ENCODE results near the gene OR6B2.

Gene OR6B2

DNA sequence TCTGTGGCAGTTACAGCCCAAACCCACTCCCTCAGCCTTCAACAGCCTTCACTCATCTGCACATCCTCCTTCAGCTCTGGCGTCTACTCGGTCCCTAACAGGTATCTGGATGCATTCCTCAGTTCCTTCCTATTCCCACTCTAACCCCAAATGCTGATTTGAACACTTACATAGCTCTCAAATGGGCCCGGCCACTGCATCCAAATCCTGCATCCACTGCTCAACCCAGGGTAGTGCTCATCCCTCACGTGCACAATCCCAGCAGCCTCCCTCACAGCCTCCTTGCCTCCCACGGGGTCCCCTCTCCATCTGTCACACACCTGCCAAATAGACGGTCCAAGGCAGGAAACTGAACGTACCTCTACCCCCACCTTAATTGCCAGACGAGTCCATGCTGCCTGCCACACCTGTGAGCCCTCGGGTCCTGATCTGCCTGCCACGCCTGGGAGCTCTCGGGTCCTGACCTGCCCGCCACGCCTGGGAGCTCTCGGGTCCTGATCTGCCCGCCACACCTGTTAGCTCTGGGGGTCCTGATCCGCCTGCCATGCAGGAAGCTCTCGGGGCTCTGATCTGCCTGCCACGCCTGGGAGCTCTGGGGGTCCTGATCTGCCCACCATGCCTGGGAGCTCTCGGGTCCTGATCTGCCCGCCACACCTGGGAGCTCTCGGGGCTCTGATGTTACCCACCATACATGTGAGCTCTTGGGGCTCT lies 13.2 kb upstream of the OR6B2 start:
- no peak overlapping the region for H3K4me3 ChIP-seq (ENCODE audit: low read length)
- DNase-seq (ENCODE audit: low read depth, low spot score) = no peak

GRCh38 chr2:240042740-240043139 lies 12.5 kb upstream of the OR6B2 start:
- no peak for DNase-seq (ENCODE audit: low read depth, low spot score)

GRCh38 chr2:240041363-240041762 lies 11.1 kb upstream of the OR6B2 start:
- no peak for DNase-seq (ENCODE audit: low read depth, low spot score)
- H3K4me3 ChIP-seq (ENCODE audit: low read length) = no peak overlapping the region

More at GRCh38 chr2:240042740-240043139, 12.5 kb upstream of the OR6B2 start:
- H3K4me3 ChIP-seq (ENCODE audit: low read length) = no peak overlapping the region

GRCh38 chr2:240037358-240037757 lies 7.1 kb upstream of the OR6B2 start:
- no peak overlapping the region for H3K4me3 ChIP-seq (ENCODE audit: low read length)
- no peak for DNase-seq (ENCODE audit: low read depth, low spot score)

- H3K4me3 ChIP-seq (ENCODE audit: low read length) = no peak overlapping the region
- DNase-seq (ENCODE audit: low read depth, low spot score) = no peak
These were observed 3.1 kb upstream of the OR6B2 start for GRCh38 chr2:240033330-240033678.

DNA sequence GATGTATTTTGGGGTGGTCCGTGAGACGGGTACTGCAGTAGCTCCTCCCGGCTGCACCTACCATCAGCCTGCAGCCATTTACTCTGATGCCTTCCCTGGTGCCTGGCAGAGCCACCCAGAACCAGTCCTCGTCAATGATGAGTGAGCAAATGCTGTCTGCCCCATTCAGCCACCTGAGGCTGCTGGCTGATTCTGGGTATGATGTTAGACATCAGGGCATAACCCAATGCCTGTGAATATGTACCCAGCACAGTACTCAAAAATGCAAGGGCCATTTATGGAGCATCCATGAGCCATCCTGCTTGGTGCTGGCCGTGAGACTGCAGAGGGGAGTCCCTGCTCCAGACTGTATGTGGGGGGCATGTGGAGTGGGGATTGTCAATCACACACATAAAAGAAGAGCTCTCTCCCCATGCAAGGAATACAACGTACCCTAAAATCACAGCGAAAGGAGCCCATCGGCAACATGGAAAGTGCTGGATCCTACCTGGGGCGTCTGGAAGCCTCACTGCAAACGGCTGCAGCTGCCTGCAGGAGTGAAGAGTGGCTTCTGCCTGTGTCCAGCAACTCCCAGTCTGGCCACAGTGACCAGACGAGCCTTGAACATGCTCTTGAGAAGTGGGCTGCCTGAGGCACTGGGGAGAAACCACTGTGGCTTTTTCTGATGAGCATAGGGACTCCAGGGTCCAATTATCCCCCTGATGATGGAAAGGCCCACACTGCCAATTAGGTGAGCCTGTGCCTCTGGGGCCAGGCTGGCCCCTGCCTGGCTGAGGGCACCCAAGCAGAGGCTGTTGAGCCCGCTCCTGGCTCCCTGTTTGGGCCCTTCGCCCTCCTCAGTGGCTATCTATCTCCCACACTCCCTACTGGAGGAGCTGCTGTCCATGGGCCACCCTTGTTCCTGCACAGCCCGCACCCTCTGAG lies 2.4 kb upstream of the OR6B2 start:
- H3K4me3 ChIP-seq (ENCODE audit: low read length) = no peak overlapping the region
- no peak for DNase-seq (ENCODE audit: low read depth, low spot score)

DNA sequence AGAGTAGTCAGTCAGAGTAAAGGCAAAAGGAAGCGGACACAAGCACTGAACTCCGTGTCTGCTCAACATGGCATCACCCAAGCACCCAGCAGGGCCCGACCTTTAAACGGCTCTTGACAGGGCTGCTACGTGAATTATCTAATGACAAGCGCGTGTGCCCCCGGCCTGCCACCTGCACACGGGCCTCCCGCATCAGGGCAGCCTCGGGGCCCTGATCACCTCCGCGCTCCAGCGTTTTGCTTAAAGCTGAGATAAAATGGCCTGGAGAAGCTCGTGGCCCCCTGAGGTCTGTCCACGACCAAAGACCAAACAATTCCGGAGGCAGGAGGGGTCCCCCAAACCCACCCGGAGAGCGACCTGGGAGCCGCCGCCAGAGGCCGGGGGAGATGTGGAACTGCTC lies 5.5 kb downstream of the OR6B2 start:
- H3K4me3 ChIP-seq (ENCODE audit: low read length) = peak overlapping the region; percentile 67
- peak; percentile 5 for DNase-seq (ENCODE audit: low read depth, low spot score)

GRCh38 chr2:240023792-240024191 lies 6.4 kb downstream of the OR6B2 start:
- DNase-seq (ENCODE audit: low read depth, low spot score) = no peak

DNA sequence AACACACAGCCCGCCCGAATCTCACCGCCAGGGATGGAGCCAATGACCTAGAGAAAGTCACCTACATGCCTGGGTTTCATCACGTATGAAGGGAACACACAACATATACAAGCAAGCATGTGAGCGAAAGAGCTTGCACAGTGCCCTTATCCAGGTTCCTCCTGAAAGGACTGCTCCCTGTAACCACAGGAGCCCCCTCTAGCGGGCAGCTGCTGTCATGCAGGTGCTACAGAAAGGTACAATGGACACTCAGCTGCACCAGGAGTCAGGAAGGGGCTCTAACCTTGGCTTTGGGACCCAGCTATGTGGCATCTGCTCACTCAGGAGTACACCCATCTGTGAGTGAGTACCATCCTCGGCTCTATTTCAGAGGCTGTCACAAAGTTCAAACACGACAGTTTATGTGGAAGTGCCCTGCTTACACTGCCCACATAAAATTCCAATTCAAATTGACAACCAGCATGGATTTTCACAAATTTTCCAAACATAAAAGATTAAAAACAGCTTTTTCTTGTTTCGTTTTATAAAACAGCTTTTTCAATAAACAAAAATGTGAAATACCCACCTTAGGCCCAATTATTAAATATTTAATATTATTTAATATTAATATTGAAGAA lies 8.6 kb downstream of the OR6B2 start:
- DNase-seq (ENCODE audit: low read depth, low spot score) = peak; percentile 45
- H3K4me3 ChIP-seq (ENCODE audit: low read length) = no peak overlapping the region

More at GRCh38 chr2:240023792-240024191, 6.4 kb downstream of the OR6B2 start:
- H3K4me3 ChIP-seq (ENCODE audit: low read length) = peak overlapping the region; percentile 67

DNA sequence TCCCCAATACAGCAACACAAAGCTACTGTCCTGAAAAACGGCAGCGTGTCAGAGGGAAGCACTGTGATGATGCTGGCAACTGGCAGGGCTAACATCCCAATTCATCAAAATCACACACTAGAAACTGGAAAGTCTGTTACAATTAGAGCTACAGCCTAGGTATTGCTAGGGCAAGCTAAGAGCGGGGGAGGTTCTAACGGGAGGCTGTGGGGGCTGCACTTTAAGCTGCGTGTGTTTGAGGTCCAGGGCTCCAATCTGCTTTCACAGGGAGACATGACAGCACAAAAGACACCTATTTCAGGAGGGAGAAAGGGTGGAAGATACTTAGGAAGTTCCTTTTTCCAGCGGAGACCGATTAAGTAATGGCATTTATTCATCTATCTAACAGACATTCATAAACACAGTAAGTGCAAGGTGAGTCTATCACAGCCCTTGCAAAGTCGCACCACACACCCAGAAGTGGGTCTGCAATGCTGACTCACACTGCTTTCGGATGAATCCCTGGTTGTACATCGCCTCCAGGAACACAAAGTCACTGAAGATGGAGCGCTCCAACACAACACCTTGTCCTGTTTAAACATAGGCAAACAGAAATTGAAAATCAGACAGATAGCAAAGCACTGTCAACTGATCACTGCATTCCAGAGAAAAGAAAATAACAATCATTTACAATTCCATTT lies 12.0 kb downstream of the OR6B2 start:
- no peak overlapping the region for H3K4me3 ChIP-seq (ENCODE audit: low read length)
- no peak for DNase-seq (ENCODE audit: low read depth, low spot score)

DNA sequence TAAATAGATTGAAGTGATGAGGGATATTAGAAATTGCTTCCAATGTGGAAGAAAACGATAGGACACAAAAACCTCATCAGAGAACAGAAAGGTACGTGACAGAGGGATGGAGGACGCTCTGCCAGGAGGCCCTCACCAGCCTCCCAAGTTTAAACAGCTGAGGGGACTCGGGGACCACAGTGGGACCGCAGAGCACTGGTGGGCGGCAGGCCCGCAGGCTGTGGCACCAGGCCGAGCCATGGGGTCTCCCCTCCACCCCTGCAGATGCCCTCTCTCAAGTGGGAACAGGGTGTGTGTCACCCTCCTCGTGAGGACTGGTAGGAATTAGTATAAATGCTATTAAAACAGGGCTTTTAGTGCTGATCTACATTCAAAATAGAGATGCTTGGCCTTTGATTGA lies 15.9 kb downstream of the OR6B2 start:
- no peak for DNase-seq (ENCODE audit: low read depth, low spot score)
- H3K4me3 ChIP-seq (ENCODE audit: low read length) = no peak overlapping the region

- H3K4me3 ChIP-seq (ENCODE audit: low read length) = no peak overlapping the region
- no peak for DNase-seq (ENCODE audit: low read depth, low spot score)
These were observed 16.9 kb downstream of the OR6B2 start for GRCh38 chr2:240013343-240013742.

GRCh38 chr2:240002983-240003382 lies 27.2 kb downstream of the OR6B2 start:
- no peak for DNase-seq (ENCODE audit: low read depth, low spot score)

DNA sequence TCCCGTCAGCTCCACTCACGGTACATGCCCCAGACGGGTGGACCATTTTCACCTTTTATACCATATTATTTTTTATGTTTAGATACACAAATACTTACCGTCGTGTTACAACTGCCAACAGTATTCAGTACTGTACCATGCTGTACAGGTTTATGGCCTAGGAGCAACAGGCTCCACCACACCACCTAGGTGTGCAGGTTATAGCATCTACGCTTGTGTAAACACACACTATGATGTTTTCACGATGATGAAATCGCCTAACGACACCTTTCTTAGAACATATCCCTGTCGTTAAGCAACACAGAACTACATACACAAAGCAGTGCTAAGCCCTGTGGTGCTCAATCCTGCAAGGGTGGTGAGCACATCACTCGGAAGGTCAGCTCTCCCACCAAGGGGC lies 29.6 kb downstream of the OR6B2 start:
- no peak for DNase-seq (ENCODE audit: low read depth, low spot score)
- H3K4me3 ChIP-seq (ENCODE audit: low read length) = no peak overlapping the region

More at GRCh38 chr2:240002983-240003382, 27.2 kb downstream of the OR6B2 start:
- no peak overlapping the region for H3K4me3 ChIP-seq (ENCODE audit: low read length)

DNA sequence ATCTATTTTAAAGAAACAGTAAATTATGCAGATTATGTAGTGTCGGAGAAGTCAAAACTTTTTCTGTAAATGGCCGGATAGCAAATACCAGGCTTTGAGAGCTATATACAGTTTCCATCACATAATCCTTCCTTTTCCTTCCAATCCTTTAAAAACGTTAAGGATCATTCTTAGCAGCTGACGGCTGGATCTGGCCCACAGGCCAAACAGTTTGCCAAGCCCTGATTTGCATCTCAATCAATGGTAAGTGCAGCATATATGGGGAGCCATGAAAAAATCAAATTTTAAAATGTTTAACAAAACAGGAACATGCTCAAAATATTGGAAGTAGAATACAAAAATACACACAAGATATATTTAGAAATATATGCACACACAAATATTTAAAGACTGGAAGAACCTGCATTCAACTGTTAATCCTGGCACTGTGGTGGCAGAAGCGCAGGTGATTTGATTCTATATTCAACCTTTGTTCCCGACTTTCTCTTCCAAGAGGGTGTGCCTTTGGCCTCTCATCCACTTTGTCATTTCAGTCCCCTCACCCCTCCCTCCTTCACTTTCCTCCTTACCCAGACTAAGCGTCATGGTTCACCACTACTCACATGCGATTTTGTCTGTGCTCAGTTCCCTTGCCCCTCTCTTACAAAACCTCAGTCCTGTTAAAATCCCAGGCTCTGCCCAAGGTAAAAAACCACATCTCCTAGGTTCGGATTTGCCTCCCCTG lies 32.4 kb downstream of the OR6B2 start:
- H3K4me3 ChIP-seq (ENCODE audit: low read length) = no peak overlapping the region
- DNase-seq (ENCODE audit: low read depth, low spot score) = no peak

DNA sequence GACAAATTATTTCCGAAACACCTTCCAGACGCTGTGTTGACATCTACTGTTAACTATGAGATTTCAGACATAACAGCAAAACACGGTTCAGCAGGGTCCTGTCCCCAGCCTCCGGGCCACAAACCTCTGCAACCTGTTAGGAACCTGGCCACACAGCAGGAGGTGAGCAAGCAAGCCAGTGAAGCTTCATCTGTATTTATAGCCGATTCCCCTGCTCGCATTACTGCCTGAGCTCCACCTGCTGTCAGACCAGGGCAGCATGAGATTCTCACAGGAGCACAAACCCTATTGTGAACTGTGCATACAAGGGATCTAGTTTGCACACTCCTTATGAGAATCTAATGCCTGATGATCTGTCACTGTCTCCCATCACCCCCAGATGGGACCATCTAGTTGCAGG lies 36.1 kb downstream of the OR6B2 start:
- no peak for DNase-seq (ENCODE audit: low read depth, low spot score)
- H3K4me3 ChIP-seq (ENCODE audit: low read length) = no peak overlapping the region

GRCh38 chr2:239993291-239993690 lies 36.9 kb downstream of the OR6B2 start:
- no peak for DNase-seq (ENCODE audit: low read depth, low spot score)
- H3K4me3 ChIP-seq (ENCODE audit: low read length) = no peak overlapping the region

DNA sequence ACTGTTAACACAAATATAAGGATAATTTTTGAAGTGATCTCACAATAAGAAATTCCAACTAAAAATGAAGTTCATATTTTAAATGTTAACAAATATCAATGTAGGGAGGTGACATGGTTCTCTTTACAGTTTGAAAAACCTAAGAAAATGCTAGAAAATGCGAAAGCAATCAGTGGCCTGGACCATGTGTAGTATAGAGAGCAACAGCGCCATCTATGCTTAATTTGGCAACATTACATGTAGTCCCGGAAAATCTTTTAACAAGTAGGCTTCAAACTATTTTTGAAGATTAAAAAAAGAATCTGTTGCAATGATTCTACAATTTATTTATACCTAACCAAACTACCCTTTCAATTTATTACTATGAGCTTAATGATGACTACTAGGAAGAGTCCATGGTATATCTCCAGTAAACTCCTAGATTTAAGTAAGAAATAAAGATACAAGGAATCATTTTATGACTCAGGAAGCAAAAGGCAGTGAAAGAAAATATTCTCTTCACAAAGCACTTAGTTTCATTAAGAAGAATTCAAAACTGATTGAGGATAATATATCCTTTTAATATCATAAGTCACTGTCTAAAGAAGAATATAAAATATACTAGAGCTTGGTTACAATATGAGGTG lies 38.4 kb downstream of the OR6B2 start:
- peak; percentile 67 for DNase-seq (ENCODE audit: low read depth, low spot score)
- H3K4me3 ChIP-seq (ENCODE audit: low read length) = no peak overlapping the region
